Measurements from ENCODE around the gene CDK13. TPM values are rescaled to one million over a fixed set of nuclear protein-coding genes. Genes with fewer than 3 reads are reported as not detected.

CDK13 gene
- total RNA-seq, 4 donors from 2014 or later: 53.9 to 93.6 (median 60.3) TPM

GRCh38 chr7:40008223-40008815 lies 58.3 kb downstream of the CDK13 start:
- no peak for TF ChIP-seq CTCF (IDR thresholded peaks at IDR 0.05)
- ATAC-seq (ENCODE audit: low FRiP score): no peak
- DNase-seq (ENCODE audit: low spot score): no peak

- no peak for DNase-seq (ENCODE audit: low spot score)
- no peak for ATAC-seq (ENCODE audit: low FRiP score)
- no peak for TF ChIP-seq CTCF (IDR thresholded peaks at IDR 0.05)
These were observed 59.2 kb downstream of the CDK13 start for GRCh38 chr7:40009301-40009700.

- ATAC-seq (ENCODE audit: low FRiP score) (no peak), DNase-seq (ENCODE audit: low spot score) (no peak)
- TF ChIP-seq CTCF (IDR thresholded peaks at IDR 0.05): no peak
These were observed 64.3 kb downstream of the CDK13 start for GRCh38 chr7:40014376-40014775.

GRCh38 chr7:40015790-40016296 lies 65.8 kb downstream of the CDK13 start:
- DNase-seq (ENCODE audit: low spot score): no peak
- TF ChIP-seq CTCF (IDR thresholded peaks at IDR 0.05): no peak
- no peak for ATAC-seq (ENCODE audit: low FRiP score)

GRCh38 chr7:40019558-40019957 lies 69.5 kb downstream of the CDK13 start:
- ATAC-seq (ENCODE audit: low FRiP score) (no peak), DNase-seq (ENCODE audit: low spot score) (no peak)
- no peak for TF ChIP-seq CTCF (IDR thresholded peaks at IDR 0.05)

- no peak for DNase-seq (ENCODE audit: low spot score)
- TF ChIP-seq CTCF (IDR thresholded peaks at IDR 0.05): no peak
- ATAC-seq (ENCODE audit: low FRiP score): no peak
These were observed 74.0 kb downstream of the CDK13 start for GRCh38 chr7:40024048-40024447.

GRCh38 chr7:40024841-40025240 lies 74.8 kb downstream of the CDK13 start:
- ATAC-seq (ENCODE audit: low FRiP score) (no peak), DNase-seq (ENCODE audit: low spot score) (no peak)
- TF ChIP-seq CTCF (IDR thresholded peaks at IDR 0.05): no peak

Data from omental fat pad (tissue), 4 donors.